Neural progenitor cell (in vitro differentiated cells): ENCODE results near the gene GMPR.

ENCODE experiments used
- CTCF ChIP-seq: fragments of 200-600 bp; sonication (generic); IDR thresholded peaks from 2 replicates; pipeline ENCODE4 v1.5.1; 2017; ENCODE audit warnings: antibody characterized with exemption, mild to moderate bottlenecking
- EZH2phosphoT487 ChIP-seq: fragments of 200-600 bp; sonication (generic); IDR thresholded peaks from 2 replicates; pipeline ENCODE4 v1.6.1; 2017; ENCODE audit warnings: antibody characterized with exemption

- no peak for TF ChIP-seq CTCF
- TF ChIP-seq EZH2phosphoT487, result no peak
These were observed 11.3 kb upstream of the GMPR start for GRCh38 chr6:16227048-16227562.
